A673 (cell line): ENCODE data around the gene IL24.

Experiments used
- EZH2 ChIP-seq: fragments of 200-600 bp; sonication (generic); IDR thresholded peaks from 2 replicates; pipeline ENCODE4 v1.6.1; 2017; ENCODE audit warnings: borderline replicate concordance, low read depth, mild to moderate bottlenecking, mixed read lengths, antibody characterized with exemption, low read length; ENCODE audit not compliant: poor library complexity, severe bottlenecking
- TF ChIP-seq, protein P1 (sequence below): fragments of 300-800, 200-600 bp; sonication (generic); conservative IDR thresholded peaks from 2 replicates; pipeline ENCODE4 v1.5.1; 2017; ENCODE audit warnings: low read depth, mild to moderate bottlenecking, antibody characterized with exemption, low read length, moderate library complexity, mixed read lengths

DNA sequence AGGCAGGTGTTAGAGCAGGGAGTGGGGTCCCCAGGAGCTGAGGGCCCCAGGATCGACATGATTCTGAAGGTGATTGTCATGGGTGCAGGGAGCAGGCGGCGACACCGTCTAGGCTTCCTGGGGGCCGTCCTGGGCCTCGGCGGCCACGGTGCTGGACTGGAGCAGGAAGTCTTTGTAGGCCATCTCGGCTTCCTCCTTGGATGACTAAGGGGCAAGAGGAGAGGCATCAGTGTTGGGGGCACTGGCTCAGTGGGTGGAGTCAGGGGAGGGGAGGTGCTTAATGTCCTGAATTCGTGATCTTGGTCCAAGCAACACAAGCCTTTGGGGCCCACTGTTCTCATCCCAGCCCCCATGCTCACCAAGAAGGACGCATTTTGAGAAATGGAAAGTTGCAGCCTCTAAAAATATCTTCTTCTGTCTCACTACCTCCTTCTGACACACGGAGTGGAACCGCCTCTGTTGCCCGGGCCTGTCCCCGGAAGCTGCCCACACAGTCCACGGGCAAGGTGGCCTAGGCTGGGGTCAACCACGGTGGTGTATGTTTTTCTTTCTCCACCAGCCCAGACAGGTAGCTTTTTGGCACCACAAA, 33.1 kb downstream of the IL24 start:
- TF ChIP-seq, protein P1, sequence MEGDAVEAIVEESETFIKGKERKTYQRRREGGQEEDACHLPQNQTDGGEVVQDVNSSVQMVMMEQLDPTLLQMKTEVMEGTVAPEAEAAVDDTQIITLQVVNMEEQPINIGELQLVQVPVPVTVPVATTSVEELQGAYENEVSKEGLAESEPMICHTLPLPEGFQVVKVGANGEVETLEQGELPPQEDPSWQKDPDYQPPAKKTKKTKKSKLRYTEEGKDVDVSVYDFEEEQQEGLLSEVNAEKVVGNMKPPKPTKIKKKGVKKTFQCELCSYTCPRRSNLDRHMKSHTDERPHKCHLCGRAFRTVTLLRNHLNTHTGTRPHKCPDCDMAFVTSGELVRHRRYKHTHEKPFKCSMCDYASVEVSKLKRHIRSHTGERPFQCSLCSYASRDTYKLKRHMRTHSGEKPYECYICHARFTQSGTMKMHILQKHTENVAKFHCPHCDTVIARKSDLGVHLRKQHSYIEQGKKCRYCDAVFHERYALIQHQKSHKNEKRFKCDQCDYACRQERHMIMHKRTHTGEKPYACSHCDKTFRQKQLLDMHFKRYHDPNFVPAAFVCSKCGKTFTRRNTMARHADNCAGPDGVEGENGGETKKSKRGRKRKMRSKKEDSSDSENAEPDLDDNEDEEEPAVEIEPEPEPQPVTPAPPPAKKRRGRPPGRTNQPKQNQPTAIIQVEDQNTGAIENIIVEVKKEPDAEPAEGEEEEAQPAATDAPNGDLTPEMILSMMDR: no peak
- no peak for TF ChIP-seq EZH2
